NOMO-1 treated with dmso at 0.1 percent for 144 hours (cell line): ENCODE data around the gene CTDSPL2.
A peak's percentile ranks its signal among the peaks of the same experiment; 100 is the strongest.
"Not testable (repeated sequence)": the region's sequence is repeated elsewhere in the genome, so short reads cannot be mapped to it uniquely, and the experiment has no call there.

ENCODE experiments used
- DNase-seq: peaks from one replicate; lab custom pipeline; 2025; ENCODE audit not compliant: unreplicated experiment; lab: John Stamatoyannopoulos, UW

Gene CTDSPL2

DNA sequence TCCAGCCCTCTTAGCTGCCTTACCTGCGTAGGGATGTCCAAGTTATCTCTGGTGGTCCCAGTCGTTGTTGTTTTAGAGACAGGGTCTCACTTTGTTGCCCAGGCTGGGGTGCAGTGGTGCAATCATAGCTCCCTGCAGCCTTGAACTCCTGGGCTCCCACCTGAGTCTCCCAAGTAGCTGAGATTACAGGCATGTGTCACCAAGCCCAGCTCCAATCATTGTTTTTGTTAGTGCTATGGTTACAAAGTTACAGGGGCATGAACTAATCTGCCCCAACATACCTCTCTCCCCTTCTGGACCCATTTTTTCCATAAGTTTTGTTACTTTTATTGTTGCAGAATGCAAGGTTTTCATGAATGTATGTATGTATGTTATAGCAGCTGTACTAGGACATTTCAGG is 54.7 kb downstream of the CTDSPL2 start:
- DNase-seq = no peak

DNA sequence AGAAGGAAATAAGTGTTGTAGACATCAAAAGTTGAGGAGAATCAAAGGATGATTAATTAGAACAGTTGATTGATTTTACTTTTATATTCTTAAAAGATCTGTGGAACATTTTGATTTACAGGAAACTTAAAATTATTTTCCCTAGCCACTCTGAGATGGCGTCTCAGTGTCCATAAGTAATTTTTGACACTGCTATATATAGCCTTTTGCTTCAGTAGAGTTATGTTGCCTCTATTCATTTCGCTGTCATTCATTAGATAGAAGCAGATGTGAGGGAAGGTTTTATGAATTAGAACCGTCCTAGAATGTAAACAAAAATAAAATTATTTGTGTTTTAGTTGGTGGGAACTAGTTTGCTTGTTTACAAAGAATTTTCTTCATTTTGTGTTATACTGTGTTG is 58.5 kb downstream of the CTDSPL2 start:
- no peak for DNase-seq

DNA sequence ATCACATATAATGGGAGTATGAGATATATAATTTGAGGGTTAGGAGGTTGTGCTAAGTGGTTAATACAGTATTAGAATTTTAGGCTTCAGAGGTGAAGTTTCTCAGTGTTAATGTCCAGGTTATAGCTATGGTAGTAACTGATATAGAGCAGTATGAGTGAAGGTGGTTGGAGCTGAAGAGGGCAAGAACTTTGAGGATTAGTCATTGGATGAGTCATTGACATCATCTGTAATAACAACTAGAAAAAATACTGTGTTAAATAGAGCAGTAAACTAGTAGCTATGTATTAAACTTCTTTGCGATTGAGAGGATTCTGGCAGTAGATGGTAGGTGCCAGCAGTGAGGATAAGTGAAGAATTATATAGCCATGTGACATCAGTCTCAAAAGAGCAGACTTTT is 62.0 kb downstream of the CTDSPL2 start:
- DNase-seq = no peak

DNA sequence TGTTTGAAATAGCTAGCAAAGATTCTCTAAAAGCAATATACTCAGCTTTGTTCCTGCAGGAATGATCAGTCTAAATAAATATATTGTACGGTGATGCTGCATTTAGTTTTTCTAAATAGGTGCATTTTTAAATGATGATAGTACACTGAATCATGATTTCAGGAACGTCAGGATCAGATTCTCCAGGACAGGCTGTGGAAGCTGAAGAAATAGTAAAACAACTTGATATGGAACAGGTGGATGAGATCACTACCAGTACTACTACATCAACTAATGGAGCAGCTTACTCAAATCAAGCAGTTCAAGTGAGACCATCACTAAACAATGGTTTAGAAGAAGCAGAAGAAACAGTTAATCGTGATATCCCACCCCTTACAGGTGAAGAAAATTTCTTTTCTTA is 63.2 kb downstream of the CTDSPL2 start:
- no peak for DNase-seq

DNA sequence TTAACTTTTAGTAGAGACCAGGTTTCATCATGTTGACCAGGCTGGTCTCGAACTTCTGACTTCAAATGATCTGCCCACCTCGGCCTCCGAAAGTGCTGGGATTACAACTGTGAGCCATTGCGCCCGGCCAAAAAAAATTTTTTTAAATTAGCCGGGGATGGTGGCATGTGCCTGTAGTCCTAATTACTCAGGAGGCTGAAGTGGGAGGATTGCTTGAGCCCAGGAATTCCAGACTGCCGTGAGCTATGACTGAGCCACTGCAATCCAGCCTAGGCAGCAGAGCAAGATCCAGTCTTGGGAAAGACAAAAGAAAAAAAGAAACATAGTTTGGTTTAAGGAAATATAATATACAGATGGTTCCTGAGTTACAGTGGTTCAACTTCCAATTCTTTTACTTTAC is 64.6 kb downstream of the CTDSPL2 start:
- DNase-seq = no peak

DNA sequence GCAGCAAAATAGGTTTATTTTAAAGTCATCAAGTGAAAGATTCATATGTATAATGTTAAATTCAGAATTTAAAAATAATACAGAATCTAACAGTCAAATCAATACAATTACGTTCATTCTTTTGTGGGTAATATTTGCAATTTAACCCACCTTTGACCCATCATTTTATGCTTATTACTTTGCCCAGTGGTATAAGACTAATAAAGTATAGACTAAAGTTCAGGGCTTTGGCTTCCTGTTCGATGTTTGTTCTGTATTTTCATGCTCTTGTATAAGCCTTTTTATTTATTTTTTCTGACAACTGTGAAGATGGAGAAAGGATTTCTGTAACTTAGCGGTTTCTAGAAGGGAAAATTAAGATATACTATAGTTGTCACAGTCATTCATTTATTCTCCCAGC is 65.2 kb downstream of the CTDSPL2 start:
- DNase-seq = no peak

DNA sequence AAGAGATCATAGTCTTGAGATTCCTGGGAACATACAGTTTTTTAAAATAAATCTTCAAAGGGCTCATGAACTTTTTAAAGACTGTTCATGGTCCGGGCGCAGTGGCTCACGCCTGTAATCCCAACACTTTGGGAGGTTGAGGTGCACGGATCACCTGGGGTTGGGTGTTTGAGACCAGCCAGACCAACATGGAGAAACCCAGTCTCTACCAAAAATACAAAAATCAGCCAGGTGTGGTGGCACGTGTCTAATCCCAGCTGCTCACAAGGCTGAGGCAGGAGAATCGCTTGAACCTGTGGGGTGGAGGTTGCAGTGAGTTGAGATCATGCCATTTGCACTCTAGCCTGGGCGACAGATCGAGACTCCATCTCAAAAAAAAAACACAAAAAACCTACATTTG is 68.1 kb downstream of the CTDSPL2 start:
- DNase-seq = no peak

DNA sequence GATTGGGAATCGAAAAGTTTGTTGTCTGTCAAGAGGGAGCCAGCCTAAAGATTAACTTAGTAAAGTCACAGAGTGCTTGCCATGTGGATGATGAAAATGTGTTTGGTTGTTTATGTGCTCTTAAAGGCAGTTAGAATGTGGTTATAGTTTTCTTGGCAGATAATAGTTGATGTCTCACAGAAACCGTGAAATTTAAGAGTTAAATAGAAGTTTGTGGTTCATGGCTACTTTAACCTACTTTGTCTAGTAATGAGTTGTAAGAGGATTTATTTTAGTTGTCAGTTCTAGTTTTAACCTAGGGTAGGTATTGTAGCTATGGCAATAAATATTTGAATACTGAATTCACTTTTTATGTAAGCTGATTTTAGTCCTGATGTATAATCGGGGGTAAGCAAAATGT is 73.1 kb downstream of the CTDSPL2 start:
- no peak for DNase-seq

DNA sequence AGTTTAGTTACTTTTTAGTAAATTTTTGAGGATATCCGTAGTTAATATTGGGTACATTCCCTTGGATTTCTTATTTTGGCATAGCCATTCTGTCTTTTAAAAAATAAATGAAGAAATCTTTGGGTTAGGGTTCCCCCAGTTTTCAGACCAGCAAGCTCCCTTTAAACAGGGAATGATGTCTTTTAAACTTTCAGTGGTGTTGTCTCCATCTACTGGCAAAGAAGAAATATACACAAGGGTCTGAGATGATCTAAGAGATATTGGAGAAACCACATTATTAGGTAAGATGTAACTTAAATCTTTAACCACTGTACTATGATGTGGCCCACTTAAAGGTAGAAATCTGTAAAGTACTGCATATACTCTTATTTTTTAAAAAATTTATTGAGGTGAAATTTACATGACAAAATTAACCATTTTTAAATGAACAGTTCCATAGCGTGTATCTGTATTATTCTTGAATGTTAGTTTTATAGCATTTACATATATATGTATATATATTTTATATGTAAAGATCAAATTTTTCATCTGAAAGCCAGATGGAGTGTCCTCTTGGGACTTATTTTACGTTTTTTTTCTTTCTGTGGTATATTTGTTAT is 74.4 kb downstream of the CTDSPL2 start:
- DNase-seq = no peak

DNA sequence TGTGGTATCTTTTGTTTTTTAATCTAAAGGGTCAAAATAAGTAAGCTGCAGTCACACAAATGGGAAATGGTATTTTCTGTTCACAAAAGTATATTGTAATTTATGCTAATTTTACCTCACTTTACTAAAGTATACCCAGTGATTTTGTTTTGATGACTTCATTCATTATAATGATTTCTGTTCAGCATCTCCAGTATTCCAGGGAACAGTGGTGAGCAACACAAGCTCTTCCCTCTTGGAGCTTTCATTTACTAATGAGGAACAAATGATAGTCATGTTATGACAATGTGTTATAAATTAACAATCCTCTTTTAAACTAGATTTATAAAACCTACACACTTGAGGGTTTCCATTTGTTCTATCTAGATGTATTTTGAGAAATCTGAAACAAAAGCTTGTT is 89.0 kb downstream of the CTDSPL2 start:
- DNase-seq = no peak

DNA sequence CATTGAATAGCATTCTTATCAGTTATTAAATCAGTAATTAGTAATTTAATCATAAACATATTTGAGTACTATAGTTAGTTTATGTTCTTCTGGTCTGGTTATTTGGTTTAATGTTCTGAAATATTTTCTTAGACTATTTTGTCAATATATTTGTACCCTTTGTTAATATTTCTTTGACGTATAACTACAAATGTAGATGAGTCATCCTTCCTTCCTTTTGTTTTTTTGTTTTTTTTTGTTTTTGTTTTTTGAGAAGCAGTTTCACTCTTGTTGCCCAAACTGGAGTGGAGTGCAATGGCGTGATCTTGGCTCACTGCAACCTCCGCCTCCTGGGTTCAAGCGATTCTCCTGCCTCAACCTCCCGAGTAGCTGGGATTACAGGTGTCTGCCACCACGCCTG is 92.1 kb downstream of the CTDSPL2 start:
- no peak for DNase-seq

DNA sequence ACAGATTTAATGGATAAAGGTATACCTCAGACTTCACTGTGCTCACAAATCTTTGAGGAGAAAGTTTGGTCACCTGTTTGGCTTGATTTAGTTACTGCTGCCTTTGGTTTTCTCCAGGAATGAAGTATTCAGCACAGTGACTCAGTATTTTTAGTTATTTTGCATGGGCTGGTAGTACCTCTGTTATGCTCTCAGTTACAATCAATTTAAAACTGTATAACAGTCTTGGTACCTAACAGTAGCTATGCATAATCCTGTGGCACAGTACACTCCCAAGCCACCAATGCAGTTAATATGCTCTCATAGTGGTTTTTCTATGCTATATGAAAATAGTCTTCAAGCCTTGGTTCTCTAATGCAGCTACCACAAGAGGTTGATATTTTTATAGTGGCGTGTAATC is 97.6 kb downstream of the CTDSPL2 start:
- DNase-seq = no peak

DNA sequence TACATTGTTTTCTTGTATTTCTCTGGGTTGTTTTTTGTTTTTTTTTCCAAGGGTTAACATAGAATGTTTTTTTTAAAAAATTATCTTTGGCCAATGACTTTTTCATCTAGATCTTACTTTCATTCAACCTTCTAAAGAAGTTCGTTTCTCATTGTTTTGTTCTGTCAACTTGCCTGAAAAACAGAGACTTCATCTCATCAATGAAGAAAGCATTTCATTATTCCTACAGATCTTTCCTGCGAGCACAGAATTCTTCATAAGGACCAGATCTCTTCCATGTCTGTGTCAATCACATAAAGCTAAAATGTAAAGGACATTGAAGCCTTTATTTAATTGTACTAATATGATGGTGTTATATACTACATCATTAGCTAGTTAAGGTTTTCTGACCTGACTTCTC is 99.8 kb downstream of the CTDSPL2 start:
- no peak for DNase-seq

DNA sequence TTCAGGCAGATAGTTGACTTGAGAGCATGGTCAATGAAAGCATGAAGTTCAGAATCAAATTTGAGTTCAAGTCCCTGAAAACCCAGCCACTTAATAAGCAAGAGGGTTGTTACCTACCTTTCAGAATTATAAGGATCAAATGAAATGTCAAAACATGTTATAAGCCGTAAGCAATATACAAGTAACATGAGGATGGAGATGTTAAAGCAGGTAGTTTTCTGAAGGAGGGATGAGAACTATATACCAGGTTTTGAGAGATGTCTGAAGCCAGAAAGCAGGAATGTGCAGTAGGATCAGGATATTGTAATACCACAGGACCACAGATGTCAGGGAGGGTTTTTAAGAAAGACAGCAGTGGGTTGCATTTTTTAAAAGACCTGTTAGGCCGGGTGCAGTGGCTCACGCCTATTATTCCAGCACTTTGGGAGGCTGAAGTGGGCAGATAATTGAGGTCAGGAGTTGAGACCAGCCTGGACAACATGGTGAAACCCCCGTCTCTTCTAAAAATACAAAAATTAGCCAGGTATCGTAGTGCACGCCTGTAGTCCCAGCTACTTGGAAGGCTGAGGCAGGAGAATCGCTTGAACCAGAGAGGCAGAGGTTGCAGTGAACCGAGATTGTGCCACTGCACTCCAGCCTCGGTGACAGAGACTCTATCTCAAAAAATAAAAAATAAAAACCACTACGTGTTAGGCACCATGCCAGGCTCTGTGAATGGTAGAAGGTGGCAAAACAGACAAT is 102.6 kb downstream of the CTDSPL2 start:
- no peak for DNase-seq

DNA sequence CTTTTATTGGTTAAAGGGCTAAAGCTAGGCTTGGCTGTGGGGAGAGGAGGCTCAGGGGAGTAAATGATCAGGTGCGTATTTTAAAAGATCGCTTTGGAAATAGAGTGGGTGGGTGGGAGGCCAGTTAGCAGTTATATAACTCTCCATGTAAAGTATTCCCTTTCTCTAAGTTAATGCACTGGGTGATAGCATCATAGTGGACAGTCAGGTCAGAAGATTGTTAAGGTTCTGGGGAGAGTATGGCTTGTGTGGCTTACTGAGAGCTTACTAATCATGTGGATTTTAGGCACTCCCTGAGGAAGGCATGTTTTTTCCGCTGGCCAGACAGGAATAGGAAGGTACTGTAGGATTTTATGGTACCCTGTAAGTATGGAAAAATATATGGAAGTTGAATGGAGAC is 103.2 kb downstream of the CTDSPL2 start:
- DNase-seq = no peak

DNA sequence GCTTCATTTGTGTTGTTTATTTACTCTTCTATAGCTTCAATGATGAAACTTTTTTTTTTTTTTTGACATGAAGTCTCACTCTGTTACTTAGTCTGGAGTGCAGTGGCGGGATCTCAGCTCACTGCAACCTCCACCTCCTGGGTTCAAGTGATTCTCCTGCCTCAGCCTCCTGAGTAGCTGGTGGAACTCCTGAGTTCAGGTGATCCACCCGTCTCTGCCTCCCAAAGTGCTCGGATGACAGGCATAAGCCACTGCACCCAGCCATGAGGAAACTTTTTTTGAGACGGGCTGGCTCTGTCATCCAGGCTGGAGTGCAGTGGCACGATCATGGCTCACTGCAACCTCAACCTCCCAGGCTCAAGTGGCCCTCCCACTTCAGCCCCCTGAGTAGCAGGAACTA is 104.8 kb downstream of the CTDSPL2 start:
- not testable (repeated sequence) for DNase-seq

DNA sequence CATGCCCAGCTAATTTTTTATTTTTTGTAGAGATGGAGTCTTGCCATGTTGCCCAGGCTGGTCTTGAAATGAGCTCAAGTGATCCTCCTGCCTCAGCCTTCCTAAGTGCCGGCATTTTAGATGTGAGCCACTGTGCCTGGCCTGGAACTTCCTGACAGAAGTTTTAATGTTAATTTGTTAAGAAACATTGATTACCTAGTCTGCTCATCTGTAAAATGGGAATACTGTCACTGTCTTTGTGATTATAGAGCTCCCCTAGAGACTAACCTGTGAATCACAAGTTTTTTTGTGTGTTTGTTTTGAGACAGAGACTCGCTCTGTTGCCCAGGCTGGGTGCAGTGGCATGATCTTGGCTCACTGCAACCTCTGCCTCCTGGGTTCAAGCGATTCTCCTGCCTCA is 105.3 kb downstream of the CTDSPL2 start:
- no peak for DNase-seq

DNA sequence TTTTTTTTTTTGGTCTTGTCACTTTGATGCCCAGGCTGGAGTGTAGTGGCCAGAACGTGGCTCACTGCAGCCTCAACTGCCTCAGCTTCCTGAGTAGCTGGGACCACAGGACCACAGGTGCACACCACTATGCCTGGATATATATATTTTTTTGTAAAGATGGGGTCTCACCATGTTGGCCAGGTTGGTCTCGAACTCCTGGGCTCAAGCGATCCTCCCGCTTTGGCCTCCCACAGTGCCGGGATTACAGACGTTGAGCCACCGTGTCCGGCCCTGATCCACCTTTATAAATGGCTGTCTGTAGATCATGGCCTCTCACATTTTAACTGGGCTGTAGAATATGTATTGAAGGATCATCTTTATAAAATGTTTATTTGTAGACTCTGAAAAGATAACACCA is 107.7 kb downstream of the CTDSPL2 start:
- no peak for DNase-seq

DNA sequence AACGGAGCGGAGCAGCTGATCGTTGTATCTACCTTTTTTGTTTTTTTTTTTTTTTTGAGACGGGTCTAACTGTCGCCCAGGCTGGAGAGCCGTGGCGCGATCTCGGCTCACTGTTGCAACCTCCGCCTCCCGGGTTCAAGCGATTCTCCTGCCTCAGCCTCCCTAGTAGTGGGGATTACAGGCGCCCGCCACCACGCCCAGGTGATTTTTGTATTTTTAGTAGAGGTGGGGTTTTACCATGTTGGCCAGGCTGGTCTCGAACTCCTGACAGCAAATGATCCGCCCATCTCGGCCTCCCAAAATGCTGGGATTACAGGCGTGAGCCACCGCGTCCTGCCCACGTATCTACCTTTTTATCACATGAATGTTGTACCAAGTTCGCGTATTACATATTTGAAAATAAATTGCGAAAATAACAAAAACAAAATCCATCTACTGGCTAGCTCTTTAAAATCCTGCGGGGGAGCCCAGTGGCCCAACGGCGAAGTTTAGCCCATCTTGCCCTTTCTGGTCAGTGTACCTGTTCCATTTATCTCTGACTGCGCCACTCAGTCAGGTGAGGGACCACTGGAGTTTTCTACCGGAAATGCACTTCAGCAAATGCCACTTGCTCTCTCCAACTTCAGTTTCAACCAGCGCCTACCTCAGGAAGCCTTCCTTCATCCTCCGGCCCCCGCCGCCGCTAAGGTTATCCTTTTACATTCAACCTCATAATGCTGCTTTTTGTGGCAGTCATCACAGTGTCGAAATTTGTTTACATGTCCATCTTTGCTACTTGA is 108.3 kb downstream of the CTDSPL2 start:
- no peak for DNase-seq

DNA sequence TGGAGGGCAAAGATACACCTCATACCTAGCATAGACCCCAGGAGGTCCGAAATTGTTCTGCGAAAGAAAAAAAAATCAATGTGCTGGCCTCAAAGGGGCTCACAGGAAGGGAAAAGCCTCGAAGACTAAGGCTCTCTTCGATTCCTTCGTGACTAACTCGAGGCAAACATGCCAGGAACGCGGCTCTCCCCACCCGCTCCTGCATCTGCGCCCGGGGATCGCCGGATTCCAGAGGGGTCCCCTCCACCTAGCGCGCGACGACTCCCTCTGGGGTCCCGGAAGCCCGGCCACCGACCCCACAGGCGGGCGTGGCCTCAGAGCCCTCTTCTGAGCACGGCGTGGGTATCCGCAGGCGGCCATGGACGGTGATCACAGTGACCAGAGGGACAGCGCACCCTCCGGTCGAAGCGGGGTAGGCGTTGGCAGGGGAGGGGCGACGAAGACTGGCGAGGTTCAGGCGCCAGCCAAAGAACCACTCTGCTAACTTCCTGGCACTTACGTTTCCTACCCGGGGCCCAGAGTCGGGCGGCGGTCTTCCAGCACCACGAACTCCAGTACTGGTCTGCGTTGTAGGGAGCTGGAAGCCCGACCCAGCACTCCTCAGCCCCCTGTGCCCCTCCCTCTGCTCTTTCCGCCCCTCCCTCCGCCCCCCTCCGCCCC is 109.0 kb downstream of the CTDSPL2 start:
- peak; percentile 95 for DNase-seq

DNA sequence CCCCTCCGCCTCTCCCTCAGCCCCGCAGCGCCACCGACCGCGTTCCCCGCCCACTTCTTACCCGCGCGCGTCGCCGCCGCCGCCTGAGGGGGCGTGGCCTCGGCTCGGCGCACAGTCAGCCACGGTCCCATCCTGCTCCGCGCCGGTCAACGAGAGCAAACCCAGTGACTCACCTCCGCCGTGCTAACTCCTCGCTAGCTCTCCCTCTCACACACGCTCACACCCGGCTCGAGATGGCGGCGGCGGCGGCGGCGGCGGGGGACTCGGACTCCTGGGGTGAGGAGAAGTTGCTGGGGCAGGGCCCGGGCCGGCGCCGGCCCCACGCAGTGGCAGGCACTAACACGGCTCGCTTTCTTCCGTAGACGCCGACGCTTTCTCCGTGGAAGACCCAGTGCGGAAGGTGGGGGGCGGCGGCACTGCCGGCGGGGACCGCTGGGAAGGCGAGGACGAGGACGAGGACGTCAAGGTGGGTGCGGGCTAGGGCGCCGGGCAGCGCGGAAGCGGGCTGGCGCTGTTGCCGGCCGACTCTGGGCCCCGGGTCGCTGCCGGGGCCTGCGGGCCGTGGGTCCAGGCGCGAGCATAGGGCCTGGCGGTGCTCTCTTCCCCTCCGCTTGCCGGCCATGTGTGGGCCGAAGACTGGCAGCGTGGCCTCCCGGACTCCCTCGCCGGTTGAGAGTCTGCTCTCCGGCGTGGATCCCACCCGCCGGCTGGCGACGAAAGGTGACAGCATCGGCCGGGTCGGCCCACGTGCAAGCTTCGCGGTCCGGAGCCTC is 109.7 kb downstream of the CTDSPL2 start, which contains the start of gene EIF3J:
EIF3J (plus strand) TSS at position 186 of the 773 bp plus-strand sequence; CDS start at position 234, 48 bp downstream.
- DNase-seq = peak; percentile 96
